ENCODE results near the gene TUBGCP3. TPM values are rescaled to one million over a fixed set of nuclear protein-coding genes. Genes with fewer than 3 reads are reported as not detected.

The TUBGCP3 gene
- total RNA-seq, 1 donor from 2014 or later = 17.2 TPM

- no peaks in the 10 kb centered on the region for H3K36me3 ChIP-seq (ENCODE audit: control insufficient read depth in 3 of 3, insufficient read depth in 3 of 3, low read length in 3 of 3)
- H3K4me3 ChIP-seq (ENCODE audit: low read length in 3 of 3) = no peak overlapping the region
- H3K9ac ChIP-seq (ENCODE audit: low read depth in 1 of 3, low read length in 3 of 3) = no peak overlapping the region
- no peaks in the 10 kb centered on the region for H3K9me3 ChIP-seq (ENCODE audit: control insufficient read depth in 3 of 3, low read length in 3 of 3)
- no peaks in the 10 kb centered on the region for H3K27me3 ChIP-seq (ENCODE audit: control insufficient read depth in 3 of 3, insufficient read depth in 3 of 3, low read length in 3 of 3)
- H3K27ac ChIP-seq (ENCODE audit: low read depth, low read length) = no peak overlapping the region
- peaks cover 2 to 19% (median 6%) of the 10 kb centered on the region in 3 donors for H3K4me1 ChIP-seq (ENCODE audit: control insufficient read depth in 3 of 3, insufficient read depth in 3 of 3, low read length in 3 of 3)
These were observed 7.7 kb downstream of the TUBGCP3 start for GRCh38 chr13:112580211-112580610.

- no peak overlapping the region for H3K27ac ChIP-seq (ENCODE audit: low read depth, low read length)
- peaks cover 6 to 25% (median 6%) of the 10 kb centered on the region in 3 donors for H3K4me1 ChIP-seq (ENCODE audit: control insufficient read depth in 3 of 3, insufficient read depth in 3 of 3, low read length in 3 of 3)
- no peaks in the 10 kb centered on the region for H3K9me3 ChIP-seq (ENCODE audit: control insufficient read depth in 3 of 3, low read length in 3 of 3)
- H3K9ac ChIP-seq (ENCODE audit: low read depth in 1 of 3, low read length in 3 of 3) = no peak overlapping the region
- no peak overlapping the region for H3K4me3 ChIP-seq (ENCODE audit: low read length in 3 of 3)
- no peaks in the 10 kb centered on the region for H3K36me3 ChIP-seq (ENCODE audit: control insufficient read depth in 3 of 3, insufficient read depth in 3 of 3, low read length in 3 of 3)
- H3K27me3 ChIP-seq (ENCODE audit: control insufficient read depth in 3 of 3, insufficient read depth in 3 of 3, low read length in 3 of 3) = no peaks in the 10 kb centered on the region
These were observed 8.6 kb downstream of the TUBGCP3 start for GRCh38 chr13:112579310-112579843.

- Histone ChIP-seq H3K9me3 (ENCODE audit: control insufficient read depth in 3 of 3, low read length in 3 of 3) (no peaks in the 10 kb centered on the region), H3K4me1 (ENCODE audit: control insufficient read depth in 3 of 3, insufficient read depth in 3 of 3, low read length in 3 of 3) (peaks cover 6 to 34% (median 6%) of the 10 kb centered on the region in 3 donors), H3K36me3 (ENCODE audit: control insufficient read depth in 3 of 3, insufficient read depth in 3 of 3, low read length in 3 of 3) (no peaks in the 10 kb centered on the region), H3K9ac (ENCODE audit: low read depth in 1 of 3, low read length in 3 of 3) (no peak overlapping the region), H3K27me3 (ENCODE audit: control insufficient read depth in 3 of 3, insufficient read depth in 3 of 3, low read length in 3 of 3) (no peaks in the 10 kb centered on the region), H3K27ac (ENCODE audit: low read depth, low read length) (no peak overlapping the region), H3K4me3 (ENCODE audit: low read length in 3 of 3) (no peak overlapping the region)
These were observed 11.2 kb downstream of the TUBGCP3 start for GRCh38 chr13:112576768-112577167.

- Histone ChIP-seq H3K27me3 (ENCODE audit: control insufficient read depth in 3 of 3, insufficient read depth in 3 of 3, low read length in 3 of 3) (no peaks in the 10 kb centered on the region), H3K36me3 (ENCODE audit: control insufficient read depth in 3 of 3, insufficient read depth in 3 of 3, low read length in 3 of 3) (no peaks in the 10 kb centered on the region), H3K27ac (ENCODE audit: low read depth, low read length) (no peak overlapping the region), H3K9ac (ENCODE audit: low read depth in 1 of 3, low read length in 3 of 3) (no peak overlapping the region), H3K4me3 (ENCODE audit: low read length in 3 of 3) (no peak overlapping the region), H3K9me3 (ENCODE audit: control insufficient read depth in 3 of 3, low read length in 3 of 3) (no peaks in the 10 kb centered on the region), H3K4me1 (ENCODE audit: control insufficient read depth in 3 of 3, insufficient read depth in 3 of 3, low read length in 3 of 3) (peaks cover 6 to 39% (median 6%) of the 10 kb centered on the region in 3 donors)
These were observed 11.8 kb downstream of the TUBGCP3 start for GRCh38 chr13:112576191-112576590.

GRCh38 chr13:112575675-112576074, 12.3 kb downstream of the TUBGCP3 start:
- Histone ChIP-seq H3K4me3 (ENCODE audit: low read length in 3 of 3) (no peak overlapping the region), H3K9me3 (ENCODE audit: control insufficient read depth in 3 of 3, low read length in 3 of 3) (no peaks in the 10 kb centered on the region), H3K4me1 (ENCODE audit: control insufficient read depth in 3 of 3, insufficient read depth in 3 of 3, low read length in 3 of 3) (peaks cover 6 to 41% (median 6%) of the 10 kb centered on the region in 3 donors), H3K27ac (ENCODE audit: low read depth, low read length) (no peak overlapping the region), H3K36me3 (ENCODE audit: control insufficient read depth in 3 of 3, insufficient read depth in 3 of 3, low read length in 3 of 3) (no peaks in the 10 kb centered on the region), H3K27me3 (ENCODE audit: control insufficient read depth in 3 of 3, insufficient read depth in 3 of 3, low read length in 3 of 3) (no peaks in the 10 kb centered on the region), H3K9ac (ENCODE audit: low read depth in 1 of 3, low read length in 3 of 3) (no peak overlapping the region)

GRCh38 chr13:112574834-112575613, 12.9 kb downstream of the TUBGCP3 start:
- Histone ChIP-seq H3K27ac (ENCODE audit: low read depth, low read length) (no peak overlapping the region), H3K9ac (ENCODE audit: low read depth in 1 of 3, low read length in 3 of 3) (no peak overlapping the region), H3K27me3 (ENCODE audit: control insufficient read depth in 3 of 3, insufficient read depth in 3 of 3, low read length in 3 of 3) (no peaks in the 10 kb centered on the region), H3K4me1 (ENCODE audit: control insufficient read depth in 3 of 3, insufficient read depth in 3 of 3, low read length in 3 of 3) (peaks cover 6 to 41% (median 6%) of the 10 kb centered on the region in 3 donors), H3K9me3 (ENCODE audit: control insufficient read depth in 3 of 3, low read length in 3 of 3) (no peaks in the 10 kb centered on the region), H3K4me3 (ENCODE audit: low read length in 3 of 3) (no peak overlapping the region), H3K36me3 (ENCODE audit: control insufficient read depth in 3 of 3, insufficient read depth in 3 of 3, low read length in 3 of 3) (no peaks in the 10 kb centered on the region)

- no peaks in the 10 kb centered on the region for H3K9me3 ChIP-seq (ENCODE audit: control insufficient read depth in 3 of 3, low read length in 3 of 3)
- H3K4me1 ChIP-seq (ENCODE audit: control insufficient read depth in 3 of 3, insufficient read depth in 3 of 3, low read length in 3 of 3) = peaks cover 6 to 41% (median 6%) of the 10 kb centered on the region in 3 donors
- H3K4me3 ChIP-seq (ENCODE audit: low read length in 3 of 3) = no peak overlapping the region
- no peak overlapping the region for H3K27ac ChIP-seq (ENCODE audit: low read depth, low read length)
- H3K9ac ChIP-seq (ENCODE audit: low read depth in 1 of 3, low read length in 3 of 3) = no peak overlapping the region
- H3K27me3 ChIP-seq (ENCODE audit: control insufficient read depth in 3 of 3, insufficient read depth in 3 of 3, low read length in 3 of 3) = no peaks in the 10 kb centered on the region
- no peaks in the 10 kb centered on the region for H3K36me3 ChIP-seq (ENCODE audit: control insufficient read depth in 3 of 3, insufficient read depth in 3 of 3, low read length in 3 of 3)
These were observed 13.5 kb downstream of the TUBGCP3 start for GRCh38 chr13:112574416-112574815.

- Histone ChIP-seq H3K9me3 (ENCODE audit: control insufficient read depth in 3 of 3, low read length in 3 of 3) (no peaks in the 10 kb centered on the region), H3K9ac (ENCODE audit: low read depth in 1 of 3, low read length in 3 of 3) (no peak overlapping the region), H3K27me3 (ENCODE audit: control insufficient read depth in 3 of 3, insufficient read depth in 3 of 3, low read length in 3 of 3) (no peaks in the 10 kb centered on the region), H3K4me1 (ENCODE audit: control insufficient read depth in 3 of 3, insufficient read depth in 3 of 3, low read length in 3 of 3) (peaks cover 6 to 41% (median 6%) of the 10 kb centered on the region in 3 donors), H3K4me3 (ENCODE audit: low read length in 3 of 3) (no peak overlapping the region), H3K36me3 (ENCODE audit: control insufficient read depth in 3 of 3, insufficient read depth in 3 of 3, low read length in 3 of 3) (peaks cover under 1 to 2% (median under 1%) of the 10 kb centered on the region in 3 donors), H3K27ac (ENCODE audit: low read depth, low read length) (no peak overlapping the region)
These were observed 14.2 kb downstream of the TUBGCP3 start for GRCh38 chr13:112573710-112574109.

- Histone ChIP-seq H3K4me1 (ENCODE audit: control insufficient read depth in 3 of 3, insufficient read depth in 3 of 3, low read length in 3 of 3) (peaks cover 6 to 41% (median 6%) of the 10 kb centered on the region in 3 donors), H3K36me3 (ENCODE audit: control insufficient read depth in 3 of 3, insufficient read depth in 3 of 3, low read length in 3 of 3) (peaks cover 13 to 15% (median 14%) of the 10 kb centered on the region in 3 donors), H3K27ac (ENCODE audit: low read depth, low read length) (no peak overlapping the region), H3K9me3 (ENCODE audit: control insufficient read depth in 3 of 3, low read length in 3 of 3) (no peaks in the 10 kb centered on the region), H3K27me3 (ENCODE audit: control insufficient read depth in 3 of 3, insufficient read depth in 3 of 3, low read length in 3 of 3) (no peaks in the 10 kb centered on the region), H3K4me3 (ENCODE audit: low read length in 3 of 3) (no peak overlapping the region), H3K9ac (ENCODE audit: low read depth in 1 of 3, low read length in 3 of 3) (no peak overlapping the region)
These were observed 15.6 kb downstream of the TUBGCP3 start for GRCh38 chr13:112572366-112572765.

GRCh38 chr13:112569821-112570220, 18.1 kb downstream of the TUBGCP3 start:
- Histone ChIP-seq H3K9me3 (ENCODE audit: control insufficient read depth in 3 of 3, low read length in 3 of 3) (no peaks in the 10 kb centered on the region), H3K9ac (ENCODE audit: low read depth in 1 of 3, low read length in 3 of 3) (no peak overlapping the region), H3K27ac (ENCODE audit: low read depth, low read length) (no peak overlapping the region), H3K4me3 (ENCODE audit: low read length in 3 of 3) (no peak overlapping the region), H3K36me3 (ENCODE audit: control insufficient read depth in 3 of 3, insufficient read depth in 3 of 3, low read length in 3 of 3) (peaks cover 15 to 21% (median 20%) of the 10 kb centered on the region in 3 donors), H3K27me3 (ENCODE audit: control insufficient read depth in 3 of 3, insufficient read depth in 3 of 3, low read length in 3 of 3) (no peaks in the 10 kb centered on the region), H3K4me1 (ENCODE audit: control insufficient read depth in 3 of 3, insufficient read depth in 3 of 3, low read length in 3 of 3) (peaks cover 0 to 30% (median 2%) of the 10 kb centered on the region in 3 donors)
